A549 (cell line): ENCODE results near the gene MARCHF7.

ENCODE experiments used
- CHD2 ChIP-seq: fragments of 150-350 bp; IDR thresholded peaks from 2 replicates; pipeline ENCODE4 v1.6.1; 2014; ENCODE audit warnings: low read length; ENCODE audit not compliant: partially characterized antibody
- FOSL2 ChIP-seq, 2 experiments: fragments of 450-650 bp in 1 of 2; fragments of >200 bp in 1 of 2; sonication (Bioruptor Twin) in 1 of 2; formaldehyde crosslinking; IDR thresholded peaks; 2 replicates each; pipeline versions ENCODE4 v1.5.0 to v1.6.1; 2016 to 2020; ENCODE audit warnings: mild to moderate bottlenecking in 1 of 2, moderate library complexity in 1 of 2
- GATA3 ChIP-seq: IDR thresholded peaks from 2 replicates; pipeline ENCODE4 v1.6.1; 2012; ENCODE audit warnings: borderline replicate concordance
- MAZ ChIP-seq: fragments of 150-350 bp; IDR thresholded peaks from 2 replicates; pipeline ENCODE4 v1.6.1; 2014; ENCODE audit warnings: antibody characterized with exemption, low read depth, low read length, borderline replicate concordance
- POLR2A ChIP-seq: IDR thresholded peaks from 2 replicates; pipeline ENCODE4 v1.6.1; 2012; ENCODE audit warnings: mild to moderate bottlenecking, low read length
- RNF2 ChIP-seq: fragments of 200-600 bp; sonication (generic); IDR thresholded peaks from 2 replicates; pipeline ENCODE4 v1.6.1; 2016; ENCODE audit warnings: low read depth, mild to moderate bottlenecking, antibody characterized with exemption, moderate library complexity, borderline replicate concordance
- ZNF302 ChIP-seq: fragments of 250-450 bp; sonication (Bioruptor Pico); IDR thresholded peaks from 2 replicates; pipeline ENCODE4 v1.9.0; 2021; ENCODE audit warnings: inconsistent platforms, mild to moderate bottlenecking, moderate library complexity
- TF ChIP-seq, protein P1 (sequence below): fragments of >200 bp; sonication (Bioruptor Twin); formaldehyde crosslinking; IDR thresholded peaks from 3 replicates; pipeline ENCODE4 v1.5.1; 2016
- TF ChIP-seq, protein P2 (sequence below): fragments of 150-350 bp; IDR thresholded peaks from 2 replicates; pipeline ENCODE4 v1.6.1; 2014; ENCODE audit warnings: low read depth, mild to moderate bottlenecking, low read length
- TF ChIP-seq, protein P3 (sequence below): IDR thresholded peaks from 2 replicates; pipeline ENCODE4 v1.6.1; 2012

DNA sequence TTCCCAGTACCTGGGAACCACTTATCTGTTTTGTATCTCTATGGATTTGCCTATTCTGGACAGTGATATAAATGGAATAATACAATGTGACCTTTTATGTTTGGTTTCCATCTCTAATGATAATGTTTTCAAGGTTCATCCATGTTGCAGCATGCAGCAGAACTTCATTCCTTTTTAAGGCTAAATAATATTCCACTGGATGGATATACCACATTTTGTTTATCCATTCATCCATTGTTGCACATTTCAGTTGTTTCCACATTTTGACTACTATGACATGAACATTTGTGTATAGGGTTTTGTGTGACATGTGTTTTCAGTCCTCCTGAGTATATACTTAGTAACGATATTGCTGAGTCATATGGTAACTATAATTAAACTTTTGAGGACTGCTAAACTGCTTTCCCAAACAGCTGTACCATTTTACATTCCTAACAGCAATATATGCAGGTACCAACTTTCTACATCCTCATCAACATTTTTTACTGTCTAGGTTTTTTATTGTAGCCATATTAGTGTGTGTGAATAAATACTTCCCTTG lies 17.7 kb upstream of the MARCHF7 start:
- no peak for TF ChIP-seq POLR2A
- TF ChIP-seq RNF2, result no peak
- TF ChIP-seq, protein P1, sequence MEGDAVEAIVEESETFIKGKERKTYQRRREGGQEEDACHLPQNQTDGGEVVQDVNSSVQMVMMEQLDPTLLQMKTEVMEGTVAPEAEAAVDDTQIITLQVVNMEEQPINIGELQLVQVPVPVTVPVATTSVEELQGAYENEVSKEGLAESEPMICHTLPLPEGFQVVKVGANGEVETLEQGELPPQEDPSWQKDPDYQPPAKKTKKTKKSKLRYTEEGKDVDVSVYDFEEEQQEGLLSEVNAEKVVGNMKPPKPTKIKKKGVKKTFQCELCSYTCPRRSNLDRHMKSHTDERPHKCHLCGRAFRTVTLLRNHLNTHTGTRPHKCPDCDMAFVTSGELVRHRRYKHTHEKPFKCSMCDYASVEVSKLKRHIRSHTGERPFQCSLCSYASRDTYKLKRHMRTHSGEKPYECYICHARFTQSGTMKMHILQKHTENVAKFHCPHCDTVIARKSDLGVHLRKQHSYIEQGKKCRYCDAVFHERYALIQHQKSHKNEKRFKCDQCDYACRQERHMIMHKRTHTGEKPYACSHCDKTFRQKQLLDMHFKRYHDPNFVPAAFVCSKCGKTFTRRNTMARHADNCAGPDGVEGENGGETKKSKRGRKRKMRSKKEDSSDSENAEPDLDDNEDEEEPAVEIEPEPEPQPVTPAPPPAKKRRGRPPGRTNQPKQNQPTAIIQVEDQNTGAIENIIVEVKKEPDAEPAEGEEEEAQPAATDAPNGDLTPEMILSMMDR, result no peak
- no peak for TF ChIP-seq CHD2
- TF ChIP-seq, protein P2, sequence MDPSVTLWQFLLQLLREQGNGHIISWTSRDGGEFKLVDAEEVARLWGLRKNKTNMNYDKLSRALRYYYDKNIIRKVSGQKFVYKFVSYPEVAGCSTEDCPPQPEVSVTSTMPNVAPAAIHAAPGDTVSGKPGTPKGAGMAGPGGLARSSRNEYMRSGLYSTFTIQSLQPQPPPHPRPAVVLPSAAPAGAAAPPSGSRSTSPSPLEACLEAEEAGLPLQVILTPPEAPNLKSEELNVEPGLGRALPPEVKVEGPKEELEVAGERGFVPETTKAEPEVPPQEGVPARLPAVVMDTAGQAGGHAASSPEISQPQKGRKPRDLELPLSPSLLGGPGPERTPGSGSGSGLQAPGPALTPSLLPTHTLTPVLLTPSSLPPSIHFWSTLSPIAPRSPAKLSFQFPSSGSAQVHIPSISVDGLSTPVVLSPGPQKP, result no peak
- TF ChIP-seq, protein P3, sequence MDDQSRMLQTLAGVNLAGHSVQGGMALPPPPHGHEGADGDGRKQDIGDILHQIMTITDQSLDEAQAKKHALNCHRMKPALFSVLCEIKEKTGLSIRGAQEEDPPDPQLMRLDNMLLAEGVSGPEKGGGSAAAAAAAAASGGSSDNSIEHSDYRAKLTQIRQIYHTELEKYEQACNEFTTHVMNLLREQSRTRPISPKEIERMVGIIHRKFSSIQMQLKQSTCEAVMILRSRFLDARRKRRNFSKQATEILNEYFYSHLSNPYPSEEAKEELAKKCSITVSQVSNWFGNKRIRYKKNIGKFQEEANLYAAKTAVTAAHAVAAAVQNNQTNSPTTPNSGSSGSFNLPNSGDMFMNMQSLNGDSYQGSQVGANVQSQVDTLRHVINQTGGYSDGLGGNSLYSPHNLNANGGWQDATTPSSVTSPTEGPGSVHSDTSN, result no peak
- no peak for TF ChIP-seq ZNF302 (CRISPR knock-in tag)
- TF ChIP-seq MAZ, result no peak
- TF ChIP-seq FOSL2 (IDR thresholded peaks at IDR 0.05), result no peak
- no peak for TF ChIP-seq FOSL2 (CRISPR knock-in tag; IDR thresholded peaks at IDR 0.05)
- no peak for TF ChIP-seq GATA3
